HG03378 (cell line): ENCODE data around the gene SSTR3.
"Not testable (repeated sequence)": the region's sequence is repeated elsewhere in the genome, so short reads cannot be mapped to it uniquely, and the experiment has no call there.

Experiments used
- ATAC-seq: cut with Tn5 transposase; IDR thresholded peaks from one replicate; pipeline ENCODE4 v1.9.1; 2021; ENCODE audit warnings: mild to moderate bottlenecking, moderate library complexity; ENCODE audit not compliant: unreplicated experiment

SSTR3 gene

DNA sequence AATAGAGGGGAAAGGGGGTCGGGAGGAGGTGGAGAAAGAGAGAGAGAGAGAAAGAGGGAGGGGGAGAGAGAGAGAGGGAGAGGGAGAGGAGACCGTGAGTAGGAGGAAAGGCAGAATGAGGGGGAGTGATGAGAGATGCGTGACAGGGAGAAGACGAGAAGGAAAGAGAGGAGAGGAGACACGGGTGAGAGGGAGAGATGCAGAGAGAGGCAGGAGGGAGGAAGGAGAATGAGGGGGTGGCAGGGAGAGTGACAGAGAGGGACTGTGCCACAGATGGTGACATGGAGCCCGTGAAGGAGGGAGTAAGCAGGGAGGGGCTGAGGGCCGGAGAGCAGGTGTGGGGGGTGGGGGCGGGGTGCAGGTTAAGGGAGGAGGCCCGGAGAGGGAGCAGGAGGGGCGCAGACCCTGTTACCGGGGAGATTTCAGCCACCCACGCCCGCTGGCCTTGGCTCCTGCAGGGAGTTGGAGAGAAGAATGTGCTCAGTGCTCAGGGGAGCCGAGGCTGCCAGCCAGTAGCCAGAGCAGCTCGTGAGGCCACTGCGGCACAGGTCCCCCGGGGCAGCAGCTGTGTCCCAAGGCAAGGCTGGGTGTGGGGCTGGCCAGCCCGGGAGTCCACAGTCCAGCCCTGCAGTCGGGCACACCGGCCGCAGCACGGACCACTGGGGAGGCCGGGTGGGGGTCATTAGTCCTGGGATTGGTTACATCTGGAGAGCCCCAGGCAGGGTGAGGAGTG is at the start of gene SSTR3:
SSTR3 (minus strand) TSS at position 304 of the 733 bp plus-strand sequence. CDS start 4,674 bp downstream, outside the sequence.
- no peak for ATAC-seq

DNA sequence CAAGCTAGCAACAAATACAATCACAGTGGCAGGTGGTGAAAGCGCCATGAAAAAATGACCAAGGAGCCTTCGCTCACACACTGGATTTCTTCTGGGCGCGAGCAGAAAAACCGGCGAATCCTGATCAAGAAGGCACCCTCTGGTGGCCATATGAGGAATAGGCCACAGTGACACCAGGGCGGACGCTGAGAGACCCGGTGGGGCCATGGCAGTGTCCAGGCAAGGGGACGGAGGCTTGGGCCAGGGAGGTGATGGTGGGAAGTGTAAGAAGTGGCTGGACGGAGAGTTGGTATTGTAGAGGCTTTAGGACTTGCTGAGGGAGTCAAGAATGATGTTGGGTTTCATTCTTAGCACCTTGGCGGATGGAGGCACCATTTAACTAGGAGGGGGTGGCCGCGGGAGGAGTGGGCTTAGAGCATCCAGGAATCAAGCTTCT is 48.6 kb upstream of the SSTR3 start:
- ATAC-seq: no peak

DNA sequence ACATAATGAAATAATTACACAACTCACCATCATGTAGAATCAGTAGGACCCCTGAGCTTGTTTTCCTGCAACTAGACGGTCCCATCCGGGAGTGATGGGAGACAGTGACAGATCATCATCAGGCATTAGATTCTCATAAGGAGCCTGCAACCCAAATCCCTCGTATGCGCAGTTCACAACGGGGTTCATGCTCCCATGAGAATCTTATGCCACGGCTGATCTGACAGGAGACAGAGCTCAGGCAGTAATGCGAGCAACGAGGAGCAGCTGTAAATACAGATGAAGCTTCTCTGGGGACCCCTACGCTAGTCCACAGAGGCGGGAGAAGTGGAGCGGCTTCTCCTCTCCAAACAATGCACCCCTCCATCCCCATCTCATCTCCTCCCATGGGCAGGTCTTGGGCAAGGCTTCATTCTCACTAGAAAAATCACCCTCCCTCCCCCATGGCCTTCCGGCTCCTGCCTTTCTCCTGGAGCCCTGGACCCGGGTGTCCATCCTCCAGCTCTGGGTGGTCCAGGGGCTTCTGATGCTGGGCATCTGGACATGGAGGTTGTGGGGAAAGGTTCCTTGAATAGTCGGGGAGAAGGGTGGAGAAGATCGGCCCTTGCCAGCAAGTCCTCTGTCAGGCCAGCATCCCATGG is 48.0 kb upstream of the SSTR3 start:
- no peak for ATAC-seq

DNA sequence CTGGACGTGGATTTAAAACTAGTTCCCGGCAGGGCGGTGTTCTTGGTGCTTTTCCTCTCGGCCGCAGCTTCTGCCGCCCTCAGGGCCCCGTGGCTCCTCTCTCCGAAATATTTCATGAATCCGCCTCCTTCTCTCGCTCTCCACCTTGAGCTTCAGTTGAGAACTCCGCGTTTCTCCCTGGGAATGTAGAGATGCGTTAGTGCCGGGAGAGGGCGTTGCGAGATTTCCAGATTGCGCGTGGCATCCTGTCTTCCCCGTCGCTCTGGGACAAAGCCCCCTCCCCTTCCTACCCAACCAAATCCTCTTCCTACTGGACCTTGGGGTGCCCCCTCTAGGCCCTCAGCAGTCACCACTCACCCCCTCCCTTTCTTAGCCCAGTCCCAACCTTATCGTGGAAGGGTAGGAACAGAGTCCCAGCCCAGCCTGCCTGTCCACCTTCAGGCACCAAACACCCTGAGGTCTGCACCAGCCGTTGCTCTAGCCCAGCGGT is 47.3 kb upstream of the SSTR3 start:
- no peak for ATAC-seq

DNA sequence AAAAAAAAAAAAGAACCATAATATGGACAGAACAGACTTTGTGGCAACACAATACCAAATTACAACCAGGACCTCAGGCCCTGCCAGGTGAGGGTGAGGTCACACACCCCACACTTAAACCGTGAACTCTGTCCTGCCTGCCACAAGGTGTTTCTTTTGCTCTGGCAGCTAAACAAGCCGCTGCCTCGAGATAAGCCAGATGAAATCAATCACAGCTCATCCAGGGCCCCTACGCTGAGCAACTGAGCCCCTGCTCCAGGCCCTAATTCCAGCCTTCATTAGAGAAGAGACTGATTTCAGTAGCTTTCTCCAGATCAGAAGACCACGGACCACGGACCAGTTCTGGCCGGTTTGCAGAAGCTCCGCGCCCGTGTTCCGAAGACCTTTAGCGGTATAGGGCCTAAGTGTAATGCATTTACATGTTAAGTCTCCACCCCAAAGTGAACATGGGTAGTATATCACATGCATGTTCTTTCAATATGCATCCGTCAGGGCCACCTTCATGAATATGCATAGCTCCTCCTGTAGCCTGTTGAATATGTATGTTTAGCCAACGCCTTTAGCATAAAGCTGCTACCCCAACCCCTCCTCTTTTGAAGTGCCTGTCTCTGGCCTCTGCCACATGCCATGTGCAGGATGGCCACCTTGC is 46.6 kb upstream of the SSTR3 start:
- ATAC-seq: no peak

DNA sequence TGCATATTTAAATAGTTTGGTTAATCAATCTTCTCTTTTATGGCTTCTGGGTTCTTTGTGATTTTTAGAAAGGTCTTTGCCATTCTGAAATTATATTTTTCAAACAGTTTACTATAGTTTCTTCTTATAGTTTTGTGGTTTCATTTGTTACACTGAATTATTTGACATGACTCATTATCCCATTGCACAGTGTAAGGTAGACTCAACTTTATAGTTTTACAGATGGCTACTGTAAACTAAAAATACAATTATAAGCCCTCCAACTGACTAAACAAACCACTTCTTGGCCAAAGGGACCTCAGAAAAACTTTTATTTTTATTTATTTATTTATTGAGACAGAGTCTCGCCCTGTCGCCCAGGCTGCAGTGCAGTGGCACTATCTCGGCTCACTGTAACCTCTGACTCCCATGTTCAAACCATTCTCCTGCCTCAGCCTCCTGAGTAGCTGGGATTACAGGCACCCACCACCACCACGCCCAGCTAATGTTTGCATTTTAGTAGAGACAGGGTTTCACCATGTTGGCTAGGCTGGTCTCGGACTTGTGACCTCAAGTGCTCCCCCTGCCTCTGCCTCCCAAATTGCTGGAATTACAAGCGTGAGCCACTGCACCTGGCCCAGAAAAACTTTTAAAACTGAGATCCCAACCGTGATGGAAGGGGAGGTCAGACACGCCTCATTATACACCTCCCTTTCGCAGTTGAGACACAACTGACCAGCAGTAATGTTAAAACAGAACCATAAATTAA is 45.9 kb upstream of the SSTR3 start:
- ATAC-seq: no peak

DNA sequence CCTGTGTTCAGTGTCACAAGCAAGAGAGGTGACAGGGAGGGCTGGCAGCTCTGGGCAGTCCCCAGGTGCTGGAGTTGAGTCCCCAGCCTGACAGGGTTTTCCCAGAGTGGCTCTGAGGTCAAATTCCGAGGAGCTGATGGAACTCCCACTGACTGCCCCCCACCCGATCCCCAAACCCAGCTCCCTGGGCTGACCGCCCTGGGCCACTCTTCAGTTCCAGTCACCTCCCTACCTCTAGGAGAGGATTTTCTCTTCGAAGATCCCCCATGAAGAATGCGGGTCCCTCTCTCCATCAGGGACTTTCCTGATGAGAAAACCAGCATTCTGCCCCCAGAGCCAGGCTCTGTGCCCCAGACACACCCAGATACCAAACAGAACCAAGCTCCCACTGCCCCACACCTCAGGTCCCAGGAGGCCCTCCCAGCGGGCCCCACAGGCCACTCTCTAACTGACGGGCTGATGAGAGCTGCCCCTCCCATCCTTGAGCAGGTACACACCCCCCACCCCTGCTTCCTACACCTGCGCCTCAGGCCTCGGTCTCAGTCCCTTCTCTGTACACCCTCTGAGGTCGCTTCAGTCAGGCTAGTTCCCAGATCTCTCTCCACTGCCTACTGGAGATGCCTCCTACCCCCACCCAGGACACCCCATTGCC is 43.9 kb upstream of the SSTR3 start:
- no peak for ATAC-seq

DNA sequence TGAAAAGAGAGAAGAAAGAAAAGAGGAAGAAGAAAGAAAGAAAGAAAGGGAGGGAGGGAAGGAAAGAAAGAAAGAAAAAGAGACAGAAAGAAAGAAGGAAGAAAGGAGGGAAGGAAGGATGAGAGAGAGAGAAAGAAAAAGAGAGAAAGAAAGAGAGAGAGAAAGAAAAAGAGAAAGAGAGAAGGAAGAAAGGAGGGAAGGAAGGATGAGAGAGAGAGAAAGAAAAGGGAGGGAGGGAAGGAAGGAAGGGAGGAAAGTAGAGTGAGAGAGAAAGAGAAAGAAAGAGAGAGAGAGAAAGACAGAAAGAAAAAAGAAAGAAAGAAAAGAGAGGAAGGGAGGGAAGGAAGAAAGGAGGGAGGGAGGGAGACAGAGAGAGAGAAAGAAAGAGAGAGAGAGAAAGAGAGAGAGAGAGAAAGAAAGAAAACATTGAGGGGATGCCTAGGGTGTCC is 43.3 kb upstream of the SSTR3 start:
- no peak for ATAC-seq

DNA sequence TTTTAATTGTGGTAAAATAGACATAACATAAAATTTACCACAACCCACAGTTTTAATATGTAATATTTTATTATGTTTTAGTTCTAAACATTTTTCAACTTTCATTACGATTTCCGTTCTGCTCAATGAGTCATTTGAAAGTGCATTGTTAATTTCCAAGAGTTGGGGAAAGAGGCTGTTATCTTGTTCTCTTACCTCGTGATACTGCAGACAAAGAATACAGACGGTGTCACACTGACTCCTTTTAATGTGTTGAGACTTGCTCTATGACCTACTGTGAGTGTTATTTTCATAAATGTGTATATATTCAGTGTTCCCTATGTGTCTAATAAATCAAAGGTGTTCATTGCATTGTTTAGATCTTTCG is 42.6 kb upstream of the SSTR3 start:
- no peak for ATAC-seq

DNA sequence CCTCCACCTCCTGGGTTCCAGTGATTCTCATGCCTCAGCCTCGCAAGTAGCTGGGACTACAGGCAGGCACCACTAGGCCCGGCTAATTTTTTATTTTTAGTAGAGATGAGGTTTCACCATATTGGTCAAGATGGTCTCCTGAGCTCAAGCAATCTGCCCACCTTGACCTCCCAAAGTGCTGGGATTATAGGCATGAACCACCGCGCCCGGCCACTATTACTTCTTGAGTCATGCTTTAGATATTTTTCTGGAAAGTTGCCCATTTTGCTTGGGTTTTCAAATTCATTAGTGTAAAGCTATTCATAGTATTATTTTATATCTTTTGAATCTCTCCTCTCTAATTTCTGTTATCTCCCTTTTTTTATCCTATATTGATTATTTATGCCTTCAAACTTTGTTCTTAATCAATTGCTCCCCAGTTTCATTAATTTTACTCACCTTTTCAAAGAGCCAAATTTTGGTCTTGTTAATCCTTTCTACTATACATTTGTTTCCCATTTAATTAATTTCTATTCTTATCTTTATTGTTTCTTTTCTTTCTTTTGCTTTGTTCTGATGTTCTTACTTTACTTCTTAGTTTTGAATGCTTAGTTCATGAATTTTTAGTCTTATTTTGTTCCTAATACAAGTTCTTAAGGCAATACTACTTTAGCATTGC is 42.1 kb upstream of the SSTR3 start:
- ATAC-seq: no peak

DNA sequence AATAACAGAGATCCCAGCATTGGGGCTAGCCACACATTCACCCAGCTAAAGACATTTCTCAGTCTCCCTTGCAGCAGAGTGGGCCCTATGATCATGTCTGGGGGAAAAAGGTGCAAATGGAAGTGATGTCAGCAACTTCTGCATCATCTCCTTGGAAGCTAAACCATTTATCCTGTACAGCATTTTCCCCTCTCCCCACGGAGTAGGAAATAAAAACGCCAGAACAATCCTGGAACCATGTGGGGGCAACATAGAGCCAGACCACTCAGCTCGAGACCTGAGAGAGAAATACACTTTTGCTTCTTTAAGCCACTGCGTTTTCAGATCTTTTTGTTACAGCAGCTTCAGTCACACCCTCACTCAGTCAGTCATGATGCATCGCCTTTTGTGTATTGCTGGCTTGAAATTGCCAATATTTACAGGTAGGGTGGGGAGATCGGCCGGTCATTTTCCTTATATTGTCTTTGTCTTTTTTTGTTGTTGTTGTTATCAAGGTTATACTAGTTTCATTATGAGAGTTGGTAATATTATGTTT is 40.9 kb upstream of the SSTR3 start:
- ATAC-seq: no peak

DNA sequence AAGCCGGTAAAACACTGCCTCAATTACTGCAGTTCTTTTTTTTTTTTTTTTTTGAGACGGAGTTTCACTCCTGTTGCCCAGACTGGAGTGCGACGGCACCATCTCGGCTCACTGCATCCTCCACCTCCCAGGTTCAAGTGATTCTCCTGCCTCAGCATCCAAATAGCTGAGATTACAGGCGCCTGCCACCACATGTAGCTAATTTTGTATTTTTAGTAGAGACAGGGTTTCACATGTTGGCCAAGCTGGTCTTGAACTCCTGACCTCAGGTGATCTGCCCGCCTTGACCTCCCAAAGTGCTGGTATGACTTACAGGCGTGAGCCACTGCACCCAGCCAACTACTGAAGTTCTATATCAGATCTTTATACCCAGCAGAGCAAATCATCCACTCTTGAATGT is 39.6 kb upstream of the SSTR3 start:
- ATAC-seq: not testable (repeated sequence)

DNA sequence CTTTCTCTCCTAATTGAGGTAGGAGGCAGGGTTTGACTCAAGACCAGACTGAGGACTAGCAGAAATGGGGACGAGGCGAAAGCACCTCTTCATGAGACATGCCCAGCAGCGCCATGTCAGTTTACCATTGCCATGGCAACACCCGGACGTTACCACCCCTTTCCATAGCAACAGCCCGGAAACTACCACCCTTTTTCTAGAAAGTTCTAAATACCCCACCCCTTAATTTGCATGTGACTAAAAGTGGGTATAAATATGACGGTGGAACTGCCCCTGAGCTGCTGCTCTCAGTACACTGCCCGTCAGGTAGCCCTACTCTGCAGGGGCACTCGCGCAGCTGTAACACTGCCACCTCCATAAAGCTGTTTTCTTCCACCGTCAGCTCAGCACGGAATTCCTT is 37.7 kb upstream of the SSTR3 start:
- ATAC-seq: no peak

DNA sequence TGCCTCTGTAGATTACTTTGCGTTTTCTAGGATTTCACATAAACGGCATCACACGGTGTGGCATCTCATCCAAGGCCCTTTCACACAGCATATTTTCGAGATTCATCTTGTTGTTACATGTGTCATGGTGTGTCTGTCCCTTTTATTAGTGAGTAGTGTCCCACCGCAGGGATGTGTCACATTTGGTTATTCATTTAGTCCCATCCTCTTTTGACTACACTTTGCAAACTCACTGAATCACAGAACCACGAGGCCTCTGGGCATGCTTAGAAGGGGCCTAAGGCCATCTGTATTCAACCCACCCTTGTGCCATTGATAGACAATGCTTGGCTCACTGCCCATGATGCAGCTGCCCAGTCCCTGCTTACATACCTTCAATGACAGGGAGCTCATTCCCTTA is 36.0 kb upstream of the SSTR3 start:
- no peak for ATAC-seq

DNA sequence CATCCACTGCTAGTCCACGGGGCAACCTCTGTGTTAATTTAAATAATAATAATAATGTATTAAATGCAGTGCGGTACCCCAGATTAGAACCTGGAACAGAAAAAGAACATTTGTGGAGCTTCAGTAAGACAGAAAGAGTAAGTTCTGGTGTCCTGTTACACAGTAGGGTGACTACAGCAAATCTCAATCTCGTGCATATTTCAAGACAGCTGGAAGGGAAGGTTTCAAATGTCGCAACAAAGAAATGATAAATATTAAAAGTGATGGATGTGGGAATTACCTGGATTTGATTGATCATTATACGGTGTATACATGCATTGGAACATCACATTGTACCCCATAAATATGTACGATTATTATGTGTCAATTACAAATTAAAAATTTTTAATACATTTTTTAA is 33.5 kb upstream of the SSTR3 start:
- no peak for ATAC-seq

DNA sequence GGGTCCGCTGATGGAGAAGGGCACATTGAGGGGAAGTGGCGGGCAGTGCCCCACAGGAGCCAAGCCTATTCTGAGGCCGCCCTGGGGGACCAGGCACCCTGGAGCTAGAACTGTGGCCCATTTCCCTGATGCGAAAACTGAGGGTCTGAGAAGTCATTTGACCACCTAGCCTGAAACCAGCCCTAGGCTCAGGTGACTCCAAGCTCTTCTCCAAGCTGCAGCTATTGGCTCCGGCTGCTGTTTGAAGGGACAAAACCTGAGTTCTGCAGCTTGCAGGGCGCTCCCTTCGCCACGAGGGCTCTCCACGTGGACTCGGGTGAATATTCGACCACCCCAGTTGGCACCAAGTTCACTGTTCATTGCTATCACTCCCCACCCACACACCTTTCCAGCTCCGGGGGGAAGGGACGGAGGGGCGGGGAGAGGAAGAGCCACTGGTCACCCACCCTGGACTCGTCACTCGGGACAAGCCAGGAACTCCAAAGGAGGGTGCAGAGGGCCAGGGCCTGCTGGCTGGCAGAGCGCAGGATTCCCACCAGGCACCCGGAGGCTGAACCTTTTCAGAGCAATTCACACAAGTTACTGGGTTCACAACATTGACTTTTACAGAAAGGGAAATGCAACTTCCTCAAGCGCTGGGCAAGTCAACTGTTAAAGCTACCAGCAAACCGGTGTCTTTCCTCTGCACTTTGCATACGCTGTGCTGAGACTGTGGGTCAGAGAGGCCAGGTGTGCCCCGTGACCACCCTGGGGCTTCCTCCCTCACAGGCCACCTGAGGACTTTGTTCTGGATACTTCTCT is 32.8 kb upstream of the SSTR3 start:
- no peak for ATAC-seq

DNA sequence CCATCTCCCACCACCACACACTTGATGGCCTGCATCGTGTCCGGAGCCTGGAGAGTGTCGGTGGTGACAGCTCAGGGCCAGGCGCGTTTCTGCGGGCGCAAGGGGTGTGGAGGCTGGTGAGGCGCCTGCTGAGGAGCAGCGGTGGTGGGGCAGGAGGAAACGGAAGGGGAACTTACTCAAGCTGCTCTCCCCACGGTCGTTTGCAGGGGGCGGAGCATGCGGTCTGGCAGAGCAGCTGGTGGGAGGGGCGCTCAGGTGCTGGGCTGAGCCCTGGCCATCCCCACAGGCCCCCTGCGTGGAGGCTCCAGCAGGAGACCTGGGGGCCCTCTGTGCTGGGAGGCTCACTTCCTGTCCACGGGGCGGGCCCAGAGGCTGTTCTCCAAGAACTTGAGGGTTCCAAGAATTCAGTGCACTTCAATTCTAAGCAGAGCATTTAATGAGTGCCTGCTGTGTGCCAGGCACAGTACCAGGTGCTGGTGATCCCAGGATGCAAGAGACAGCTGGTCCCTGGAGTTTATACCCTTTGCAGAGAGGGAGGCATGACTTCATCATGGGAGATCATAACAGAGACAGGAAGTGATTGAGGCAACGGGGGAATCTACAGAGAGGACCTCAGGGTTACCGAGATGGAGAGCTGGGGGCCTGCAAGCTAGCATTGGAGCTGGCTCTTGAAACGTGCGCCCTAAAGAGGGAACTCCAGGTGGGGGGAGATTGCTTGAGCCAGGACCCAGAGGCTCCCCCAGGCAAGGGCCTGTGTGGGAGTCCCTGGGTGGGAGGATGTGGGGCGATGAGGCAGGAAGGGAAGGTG is 32.0 kb upstream of the SSTR3 start, which contains the start of gene RAC2:
RAC2 (minus strand) TSS at position 156 of the 808 bp plus-strand sequence; CDS start at position 35, 121 bp downstream.
- peak; percentile 36 for ATAC-seq
